ENCODE results near the gene GPR35. TPM values are rescaled to one million over a fixed set of nuclear protein-coding genes. Genes with fewer than 3 reads are reported as not detected.
"Not testable (repeated sequence)": the region's sequence is repeated elsewhere in the genome, so short reads cannot be mapped to it uniquely, and the experiment has no call there.

GPR35 gene
- total RNA-seq, 6 donors from 2014 or later, result 1.9 to 14.7 (median 4.6) TPM

DNA sequence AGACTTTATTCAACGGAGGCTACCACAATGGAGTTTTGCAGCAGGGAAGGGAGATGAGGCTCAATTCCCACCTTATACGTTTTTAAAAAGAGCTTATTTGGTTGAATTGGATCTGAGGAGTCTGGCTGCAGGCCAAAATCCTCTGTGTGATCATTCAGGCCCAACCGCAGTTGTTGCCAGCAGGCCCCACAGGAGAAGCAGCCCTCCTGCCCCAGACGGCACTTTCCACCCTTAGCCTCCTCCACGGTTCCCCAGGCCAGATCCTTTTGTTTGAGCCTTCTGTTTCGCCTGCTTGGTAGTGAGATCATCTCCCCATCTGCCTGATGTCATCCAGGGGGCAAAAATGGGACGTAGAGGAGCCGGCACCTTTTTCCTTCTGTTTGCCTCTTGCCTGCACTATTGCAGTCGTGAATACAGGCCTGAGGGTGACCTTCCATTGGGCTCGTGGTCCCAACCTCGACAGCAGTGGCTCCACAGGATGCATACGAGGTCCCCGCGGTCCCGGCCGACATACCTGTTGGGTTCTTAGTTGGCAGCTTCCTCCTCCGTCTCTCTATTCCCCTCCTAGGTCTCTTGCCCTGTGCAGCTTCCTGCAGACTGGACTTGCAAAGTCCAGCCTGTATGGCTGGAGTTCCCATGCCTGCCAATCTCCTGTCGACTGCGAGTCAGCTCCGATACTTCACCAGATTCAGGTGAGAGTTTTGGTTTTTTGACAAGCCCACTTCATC is 9.3 kb upstream of the GPR35 start:
- Histone ChIP-seq H3K4me3 (no peak overlapping the region), H3K36me3 (no peaks in the 10 kb centered on the region), H3K4me1 (peaks cover 2 to 24% (median 11%) of the 10 kb centered on the region in 4 donors), H3K27ac (no peak overlapping the region), H3K27me3 (no peaks in the 10 kb centered on the region), H3K9me3 (no peaks in the 10 kb centered on the region)
- TF ChIP-seq POLR2A (IDR thresholded peaks at IDR 0.05) (no peak), EP300 (IDR thresholded peaks at IDR 0.05) (no peak), POLR2AphosphoS5 (IDR thresholded peaks at IDR 0.05) (no peak)
- TF ChIP-seq, protein P1, sequence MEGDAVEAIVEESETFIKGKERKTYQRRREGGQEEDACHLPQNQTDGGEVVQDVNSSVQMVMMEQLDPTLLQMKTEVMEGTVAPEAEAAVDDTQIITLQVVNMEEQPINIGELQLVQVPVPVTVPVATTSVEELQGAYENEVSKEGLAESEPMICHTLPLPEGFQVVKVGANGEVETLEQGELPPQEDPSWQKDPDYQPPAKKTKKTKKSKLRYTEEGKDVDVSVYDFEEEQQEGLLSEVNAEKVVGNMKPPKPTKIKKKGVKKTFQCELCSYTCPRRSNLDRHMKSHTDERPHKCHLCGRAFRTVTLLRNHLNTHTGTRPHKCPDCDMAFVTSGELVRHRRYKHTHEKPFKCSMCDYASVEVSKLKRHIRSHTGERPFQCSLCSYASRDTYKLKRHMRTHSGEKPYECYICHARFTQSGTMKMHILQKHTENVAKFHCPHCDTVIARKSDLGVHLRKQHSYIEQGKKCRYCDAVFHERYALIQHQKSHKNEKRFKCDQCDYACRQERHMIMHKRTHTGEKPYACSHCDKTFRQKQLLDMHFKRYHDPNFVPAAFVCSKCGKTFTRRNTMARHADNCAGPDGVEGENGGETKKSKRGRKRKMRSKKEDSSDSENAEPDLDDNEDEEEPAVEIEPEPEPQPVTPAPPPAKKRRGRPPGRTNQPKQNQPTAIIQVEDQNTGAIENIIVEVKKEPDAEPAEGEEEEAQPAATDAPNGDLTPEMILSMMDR (IDR thresholded peaks at IDR 0.05), result no peak
- 85 to 86% methylated on average over 19 to 20 of the region's 20 CpGs for WGBS, 2 donors
- ATAC-seq (ENCODE audit: low FRiP score in 2 of 2) (no peak), DNase-seq (peak in 1 of 2 donors; percentile 3)

DNA sequence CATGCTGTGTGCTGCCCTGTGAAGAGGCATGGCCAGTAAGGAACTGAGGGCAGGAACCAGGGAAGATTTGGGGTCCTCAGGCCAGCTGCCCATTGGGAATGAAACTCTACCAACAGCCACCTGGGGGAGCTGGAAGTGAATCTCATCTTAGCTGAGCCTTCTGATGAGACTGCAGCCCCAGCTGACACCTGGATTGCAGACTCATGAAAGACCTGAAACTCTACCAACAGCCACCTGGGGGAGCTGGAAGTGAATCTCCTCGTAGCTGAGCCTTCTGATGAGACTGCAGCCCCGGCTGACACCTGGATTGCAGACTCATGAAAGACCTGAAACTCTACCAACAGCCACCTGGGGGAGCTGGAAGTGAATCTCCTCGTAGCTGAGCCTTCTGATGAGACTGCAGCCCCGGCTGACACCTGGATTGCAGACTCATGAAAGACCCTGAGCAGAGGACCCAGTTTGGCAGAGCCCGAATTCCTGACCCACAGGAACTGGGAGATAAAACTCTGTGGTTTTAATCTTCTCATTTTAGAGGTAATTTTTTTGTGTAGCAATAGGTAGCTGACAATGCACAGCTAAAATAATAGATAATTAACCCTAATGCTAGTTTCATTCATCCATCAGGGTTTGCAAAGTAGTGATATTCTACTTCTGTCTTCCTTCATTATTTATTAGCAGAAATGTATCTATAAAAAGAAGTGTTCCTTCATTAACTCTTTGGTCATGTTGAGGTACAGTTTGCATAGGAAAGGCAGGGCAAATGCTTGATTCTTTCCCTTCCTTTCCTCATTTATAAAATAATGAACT is 8.2 kb upstream of the GPR35 start:
- not testable (repeated sequence) for H3K36me3 ChIP-seq; H3K27ac ChIP-seq; H3K27me3 ChIP-seq; H3K9me3 ChIP-seq; ATAC-seq (ENCODE audit: low FRiP score in 2 of 2); H3K4me3 ChIP-seq
- peak in 1 of 2 donors; percentile 5 for DNase-seq
- WGBS, 2 donors, result 83 to 96% methylated on average over 2 to 5 of the region's 5 CpGs
- peaks cover 2 to 22% (median 13%) of the 10 kb centered on the region in 4 donors for H3K4me1 ChIP-seq

DNA sequence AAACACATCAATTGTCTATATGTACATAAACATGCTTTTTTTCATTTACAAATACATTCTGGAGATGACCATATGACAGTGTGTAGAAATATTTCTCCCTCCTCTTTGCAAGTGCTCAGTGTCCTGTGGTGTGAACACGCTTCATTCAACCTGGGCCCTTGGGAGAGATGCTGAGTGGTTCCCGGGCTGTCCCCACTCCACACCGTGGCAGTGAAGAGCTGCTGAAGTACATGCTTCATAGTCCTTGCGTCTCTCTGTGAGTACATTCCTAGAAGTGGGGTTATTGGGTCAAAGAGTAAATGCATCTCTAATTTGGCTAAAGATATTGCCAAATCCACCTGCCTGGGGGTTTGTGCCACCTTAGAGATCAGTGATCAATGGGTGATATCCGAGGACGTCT is 6.5 kb upstream of the GPR35 start:
- Histone ChIP-seq H3K27me3 (no peaks in the 10 kb centered on the region), H3K4me1 (peaks cover 0 to 28% (median 19%) of the 10 kb centered on the region in 4 donors), H3K36me3 (no peaks in the 10 kb centered on the region), H3K27ac (no peak overlapping the region), H3K9me3 (no peaks in the 10 kb centered on the region), H3K4me3 (no peak overlapping the region)
- 65 to 83% methylated on average over 6 of the region's 6 CpGs for WGBS, 2 donors
- peak in 1 of 4 donors; percentile 59 for TF ChIP-seq EP300 (IDR thresholded peaks at IDR 0.05)
- TF ChIP-seq, protein P1 (IDR thresholded peaks at IDR 0.05), result no peak
- peak; percentile 32 to 34 for TF ChIP-seq POLR2AphosphoS5 (IDR thresholded peaks at IDR 0.05)
- TF ChIP-seq POLR2A (IDR thresholded peaks at IDR 0.05), result no peak
- DNase-seq (peak in 1 of 2 donors; percentile 72), ATAC-seq (ENCODE audit: low FRiP score in 2 of 2) (peak in 1 of 2 donors; percentile 62)

DNA sequence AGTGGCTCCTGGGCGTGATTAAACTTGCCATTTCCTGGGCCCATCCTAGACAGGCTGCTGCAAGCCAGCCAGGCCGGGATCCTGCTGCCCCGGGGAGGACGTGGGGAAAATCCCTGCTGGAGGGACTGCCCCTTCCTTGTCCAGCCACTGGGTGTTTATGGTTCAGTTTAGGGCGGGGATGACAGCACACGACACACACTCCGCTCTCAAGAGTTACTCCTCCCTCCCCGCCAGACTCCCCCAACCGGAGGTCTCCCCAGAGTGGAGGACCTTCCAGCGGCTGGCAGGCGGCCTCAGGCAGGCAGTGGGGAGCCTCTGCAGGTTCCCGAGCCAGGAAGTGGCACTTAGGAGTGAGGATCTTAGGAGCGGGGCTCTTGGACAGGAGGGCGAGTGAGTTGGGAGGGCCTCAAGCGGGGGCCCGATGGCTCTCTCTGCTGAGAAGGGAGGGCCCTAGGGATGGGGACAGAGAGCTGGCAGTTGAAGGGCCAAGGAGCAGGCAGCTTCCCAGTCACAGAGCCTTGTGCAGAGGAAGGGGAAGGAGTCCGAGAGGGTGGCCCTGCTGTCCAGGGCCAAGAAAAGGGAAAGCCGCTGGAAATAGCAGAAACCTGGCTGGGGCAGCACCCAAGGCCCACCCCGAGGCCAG is 5.7 kb upstream of the GPR35 start:
- Histone ChIP-seq H3K27ac (no peak overlapping the region), H3K9me3 (no peaks in the 10 kb centered on the region), H3K4me3 (no peak overlapping the region), H3K27me3 (no peaks in the 10 kb centered on the region), H3K4me1 (peaks cover 0 to 32% (median 21%) of the 10 kb centered on the region in 4 donors), H3K36me3 (no peaks in the 10 kb centered on the region)
- TF ChIP-seq POLR2A (IDR thresholded peaks at IDR 0.05), result no peak
- 79 to 85% methylated on average over 12 to 19 of the region's 19 CpGs for WGBS, 2 donors
- DNase-seq (peak in 1 of 2 donors; percentile 48), ATAC-seq (ENCODE audit: low FRiP score in 2 of 2) (peak; percentile 20 to 56)

DNA sequence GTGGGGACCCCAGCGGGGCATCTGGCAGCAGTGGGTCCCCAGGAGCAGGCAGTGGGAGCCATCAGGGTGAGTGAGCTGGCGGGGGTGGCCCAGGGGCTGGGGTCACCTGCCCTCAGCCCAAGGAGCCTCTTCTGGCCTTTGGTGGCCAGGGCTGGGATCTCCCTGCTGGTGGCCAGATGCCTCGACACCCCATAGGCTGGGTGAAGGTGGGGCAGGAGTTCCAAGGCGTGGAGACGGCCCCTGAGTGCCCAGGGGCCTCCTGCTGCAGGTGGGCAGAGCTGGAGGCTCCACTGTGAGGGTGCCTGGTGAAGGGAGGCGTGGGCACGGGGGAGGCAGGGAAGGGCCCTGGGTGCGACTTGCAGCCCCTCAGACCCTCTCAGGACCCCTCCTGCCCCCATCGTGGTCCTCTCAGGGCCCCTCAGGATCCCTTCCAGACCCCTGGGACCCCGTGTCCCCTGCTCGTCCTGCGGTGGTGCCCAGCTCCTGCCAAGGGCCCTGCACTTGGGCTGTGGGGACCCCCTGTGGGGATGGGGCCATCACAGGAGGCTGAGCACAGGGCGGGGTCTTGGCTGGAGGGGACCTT is 5.0 kb upstream of the GPR35 start:
- no peaks in the 10 kb centered on the region for H3K27me3 ChIP-seq
- H3K4me1 ChIP-seq, result peaks cover 0 to 36% (median 23%) of the 10 kb centered on the region in 4 donors
- 89 to 100% methylated on average over 5 to 13 of the region's 13 CpGs for WGBS, 2 donors
- no peak overlapping the region for H3K4me3 ChIP-seq
- no peaks in the 10 kb centered on the region for H3K36me3 ChIP-seq
- H3K27ac ChIP-seq, result no peak overlapping the region
- no peak for TF ChIP-seq POLR2A (IDR thresholded peaks at IDR 0.05)
- no peak for TF ChIP-seq POLR2AphosphoS5 (IDR thresholded peaks at IDR 0.05)
- no peak for TF ChIP-seq EP300 (IDR thresholded peaks at IDR 0.05)
- TF ChIP-seq, protein P1 (IDR thresholded peaks at IDR 0.05), result no peak
- no peaks in the 10 kb centered on the region for H3K9me3 ChIP-seq
- DNase-seq (peak in 1 of 2 donors; percentile 63), ATAC-seq (ENCODE audit: low FRiP score in 2 of 2) (no peak)

Measured in upper lobe of left lung (tissue), 6 donors.